ENCODE measurements around the gene ZCCHC24.

ZCCHC24 gene

DNA sequence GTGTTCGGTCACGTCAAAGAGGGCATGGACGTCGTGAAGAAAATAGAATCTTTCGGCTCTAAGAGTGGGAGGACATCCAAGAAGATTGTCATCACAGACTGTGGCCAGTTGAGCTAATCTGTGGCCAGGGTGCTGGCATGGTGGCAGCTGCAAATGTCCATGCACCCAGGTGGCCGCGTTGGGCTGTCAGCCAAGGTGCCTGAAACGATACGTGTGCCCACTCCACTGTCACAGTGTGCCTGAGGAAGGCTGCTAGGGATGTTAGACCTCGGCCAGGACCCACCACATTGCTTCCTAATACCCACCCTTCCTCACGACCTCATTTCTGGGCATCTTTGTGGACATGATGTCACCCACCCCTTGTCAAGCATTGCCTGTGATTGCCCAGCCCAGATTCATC is 91.7 kb downstream of the ZCCHC24 start:
- no peak for DNase-seq (ENCODE audit: low read depth)
- H3K4me3 ChIP-seq (ENCODE audit: low read depth, low read length) = no peak overlapping the region

DNA sequence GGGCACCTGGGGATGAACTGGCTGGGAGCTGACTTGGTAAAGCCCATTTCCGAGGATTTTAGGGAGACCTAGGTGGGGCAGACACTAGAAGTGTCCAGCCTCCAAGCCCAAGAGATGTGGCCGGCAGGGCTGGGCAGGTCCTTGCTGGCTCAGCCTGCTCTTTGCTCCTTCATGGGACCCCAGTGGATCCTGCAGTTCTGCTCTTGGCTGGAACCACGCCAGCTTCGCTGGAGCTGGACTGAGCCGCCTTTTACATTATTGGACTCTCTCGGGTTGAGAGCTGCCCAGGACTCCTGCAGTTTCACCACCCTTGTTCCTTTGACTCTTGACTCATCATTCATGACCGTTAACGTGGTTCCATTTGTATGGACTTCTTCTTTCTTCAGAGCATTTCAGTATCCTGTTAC is 92.4 kb downstream of the ZCCHC24 start:
- H3K4me3 ChIP-seq (ENCODE audit: low read depth, low read length) = no peak overlapping the region
- no peak for DNase-seq (ENCODE audit: low read depth)

DNA sequence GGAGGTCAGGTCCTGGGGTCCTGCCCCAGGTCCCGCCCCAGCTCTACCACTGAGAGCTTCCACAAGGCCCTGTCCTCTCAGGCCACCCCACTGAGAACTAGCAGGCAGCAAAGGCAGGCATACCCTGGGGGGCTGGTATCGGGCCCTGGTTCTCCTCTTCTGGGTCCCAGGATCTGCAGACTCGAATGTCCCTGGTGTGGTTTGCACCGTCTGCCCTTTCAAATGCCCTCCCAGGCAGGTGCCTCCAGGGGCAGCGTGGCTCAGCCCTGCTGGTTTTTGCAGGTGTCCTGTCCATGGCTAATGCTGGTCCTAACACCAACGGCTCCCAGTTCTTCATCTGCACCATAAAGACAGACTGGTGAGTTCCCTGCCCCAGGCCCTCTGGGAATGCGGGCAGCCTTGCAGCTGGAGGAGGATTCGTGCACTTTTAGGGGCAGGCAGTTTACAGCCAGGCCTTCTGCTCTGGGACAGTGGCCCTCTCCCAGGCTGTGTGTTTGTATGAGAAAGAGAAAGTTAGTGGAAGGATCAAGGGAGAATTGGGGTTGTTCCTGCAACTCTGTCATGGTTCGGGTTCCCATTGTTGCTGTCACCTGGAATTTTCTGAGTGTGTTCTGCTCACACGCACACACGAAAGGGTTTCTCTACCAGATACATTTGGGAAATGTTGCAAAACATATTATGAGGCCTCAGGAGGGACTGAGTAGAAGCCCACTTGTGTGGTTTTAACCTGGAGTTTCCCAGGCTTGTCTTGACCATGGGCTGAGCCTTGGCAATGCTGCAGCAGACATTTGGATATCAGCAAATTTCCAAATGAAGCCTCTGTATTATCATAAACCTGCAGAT is 93.2 kb downstream of the ZCCHC24 start:
- H3K4me3 ChIP-seq (ENCODE audit: low read depth, low read length) = no peak overlapping the region

DNA sequence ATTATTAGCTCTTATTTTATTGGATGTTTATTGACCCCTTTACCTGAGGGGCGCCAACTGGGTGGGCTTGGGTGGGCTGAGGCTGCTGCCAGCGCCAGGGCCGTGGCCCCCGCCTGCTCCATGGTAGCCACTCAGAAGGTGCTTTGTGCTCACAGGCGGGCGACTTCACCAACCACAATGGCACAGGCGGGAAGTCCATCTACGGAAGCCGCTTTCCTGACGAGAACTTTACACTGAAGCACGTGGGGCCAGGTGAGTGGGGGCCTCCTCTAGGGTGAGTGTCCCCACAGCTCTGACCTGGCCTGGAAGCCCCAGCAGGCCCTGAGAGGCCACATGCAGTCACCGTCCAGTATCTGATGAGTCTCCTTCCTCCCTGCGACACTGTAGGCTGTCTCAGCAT is 94.1 kb downstream of the ZCCHC24 start:
- no peak overlapping the region for H3K4me3 ChIP-seq (ENCODE audit: low read depth, low read length)
- DNase-seq (ENCODE audit: low read depth) = no peak

More for the DNA sequence above, 93.2 kb downstream of the ZCCHC24 start:
- DNase-seq (ENCODE audit: low read depth) = no peak

DNA sequence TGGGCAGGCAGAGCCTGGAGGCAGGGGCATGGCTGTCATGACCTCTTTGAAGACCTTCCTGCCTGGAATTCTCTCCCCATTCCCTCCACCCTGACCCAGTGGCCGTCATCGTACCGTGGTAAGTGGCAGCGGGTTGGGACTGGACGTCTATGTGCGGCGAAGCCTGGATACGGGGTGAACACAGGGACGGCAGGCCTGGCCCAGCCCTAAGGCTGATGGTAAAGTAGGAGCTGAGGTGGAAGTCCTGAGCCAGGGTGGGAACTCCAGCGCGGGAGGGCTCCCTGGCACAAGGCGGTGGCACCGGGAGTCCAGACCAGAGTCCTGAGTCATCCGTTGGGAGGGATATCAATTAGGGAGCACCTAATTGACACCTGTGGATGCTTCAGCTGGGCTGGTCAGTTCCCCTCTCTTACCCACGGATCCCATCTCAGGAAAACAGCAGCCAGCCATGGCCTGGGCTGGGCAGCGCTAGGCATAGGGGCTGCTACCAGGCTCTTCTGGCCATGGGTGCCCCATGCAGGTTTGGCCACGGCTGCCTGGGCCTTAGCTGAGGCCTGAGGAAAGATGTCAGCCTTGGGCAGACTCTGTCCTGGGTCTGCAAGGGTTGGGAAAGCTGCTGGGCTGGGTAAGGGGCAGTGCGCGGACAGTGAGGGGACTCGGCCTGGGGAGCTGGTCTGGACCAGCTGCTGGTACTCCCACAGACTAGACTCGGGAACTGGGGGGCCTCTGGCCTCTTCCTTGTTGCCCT is 94.8 kb downstream of the ZCCHC24 start:
- H3K4me3 ChIP-seq (ENCODE audit: low read depth, low read length) = no peak overlapping the region
- no peak for DNase-seq (ENCODE audit: low read depth)

DNA sequence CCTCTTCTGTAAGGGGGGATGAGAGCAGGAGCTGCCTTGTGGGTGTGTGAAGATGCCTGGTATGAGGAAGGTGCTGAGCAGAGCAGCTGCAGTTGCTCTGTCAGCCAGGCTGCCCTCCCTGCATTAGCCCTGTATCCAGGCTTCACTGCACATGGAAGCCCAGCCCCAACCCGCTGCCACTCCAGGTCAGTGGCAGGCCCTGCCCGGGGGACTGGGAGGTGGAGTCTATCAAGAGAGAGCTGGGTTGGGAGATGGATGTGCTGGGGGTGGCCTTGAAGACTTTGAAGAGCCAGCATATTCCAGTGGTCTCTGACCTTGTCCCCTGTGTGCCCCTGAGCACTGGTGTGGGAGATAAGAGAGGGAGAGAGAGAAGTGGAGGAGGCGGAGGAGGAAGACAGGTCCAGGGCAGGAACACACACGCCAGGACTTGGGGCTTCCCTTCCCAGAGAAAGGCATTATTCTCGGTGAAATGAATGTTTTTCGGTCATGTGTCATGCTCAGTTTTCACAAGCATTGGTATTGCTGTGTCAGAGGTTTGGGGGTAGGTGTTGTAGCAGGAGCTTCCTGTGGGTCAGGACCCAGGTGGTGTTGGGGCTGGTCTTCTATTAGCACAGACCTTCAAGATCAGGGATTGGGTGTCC is 95.5 kb downstream of the ZCCHC24 start:
- no peak for DNase-seq (ENCODE audit: low read depth)
- no peak overlapping the region for H3K4me3 ChIP-seq (ENCODE audit: low read depth, low read length)

DNA sequence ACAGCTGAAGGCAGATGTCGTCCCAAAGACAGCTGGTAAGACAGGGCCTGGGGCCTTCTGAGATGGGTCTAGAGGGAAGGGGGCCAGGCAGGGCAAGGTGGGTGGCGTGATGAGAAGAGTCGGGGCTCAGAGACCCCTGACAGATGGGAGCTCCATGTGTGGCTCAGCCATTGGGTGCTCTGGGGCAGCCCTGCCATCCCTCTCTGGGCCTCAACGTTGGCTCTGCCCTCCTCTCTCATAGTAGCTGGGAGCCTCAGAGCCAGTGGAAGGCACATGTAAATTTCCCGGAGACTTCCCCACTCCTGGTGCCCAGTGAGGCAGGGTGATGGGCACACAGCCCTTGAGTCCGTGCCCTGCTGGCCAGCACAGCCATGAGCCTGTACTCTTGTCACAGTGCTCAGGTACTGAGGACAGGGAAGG is 96.3 kb downstream of the ZCCHC24 start:
- H3K4me3 ChIP-seq (ENCODE audit: low read depth, low read length) = peak overlapping the region; percentile 74

DNA sequence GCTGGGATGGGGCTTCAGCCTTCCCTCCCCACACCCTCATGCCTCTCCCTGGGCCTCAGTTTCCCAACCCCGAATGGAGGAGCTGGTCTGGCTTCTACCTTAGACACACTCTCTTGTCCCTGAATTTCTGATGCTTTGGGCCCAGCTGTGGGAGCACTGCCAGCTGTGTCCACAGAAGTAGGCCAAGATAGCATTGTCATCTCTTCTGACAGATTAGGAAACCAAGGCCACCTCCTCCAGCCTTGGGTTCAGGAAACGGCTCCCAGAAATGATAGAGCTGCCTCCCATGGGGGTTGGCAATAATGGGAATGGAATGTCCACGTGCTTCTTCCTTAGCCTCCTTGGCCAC is 96.8 kb downstream of the ZCCHC24 start:
- DNase-seq (ENCODE audit: low read depth) = no peak
- peak overlapping the region; percentile 74 for H3K4me3 ChIP-seq (ENCODE audit: low read depth, low read length)

More for the DNA sequence above, 96.3 kb downstream of the ZCCHC24 start:
- no peak for DNase-seq (ENCODE audit: low read depth)

DNA sequence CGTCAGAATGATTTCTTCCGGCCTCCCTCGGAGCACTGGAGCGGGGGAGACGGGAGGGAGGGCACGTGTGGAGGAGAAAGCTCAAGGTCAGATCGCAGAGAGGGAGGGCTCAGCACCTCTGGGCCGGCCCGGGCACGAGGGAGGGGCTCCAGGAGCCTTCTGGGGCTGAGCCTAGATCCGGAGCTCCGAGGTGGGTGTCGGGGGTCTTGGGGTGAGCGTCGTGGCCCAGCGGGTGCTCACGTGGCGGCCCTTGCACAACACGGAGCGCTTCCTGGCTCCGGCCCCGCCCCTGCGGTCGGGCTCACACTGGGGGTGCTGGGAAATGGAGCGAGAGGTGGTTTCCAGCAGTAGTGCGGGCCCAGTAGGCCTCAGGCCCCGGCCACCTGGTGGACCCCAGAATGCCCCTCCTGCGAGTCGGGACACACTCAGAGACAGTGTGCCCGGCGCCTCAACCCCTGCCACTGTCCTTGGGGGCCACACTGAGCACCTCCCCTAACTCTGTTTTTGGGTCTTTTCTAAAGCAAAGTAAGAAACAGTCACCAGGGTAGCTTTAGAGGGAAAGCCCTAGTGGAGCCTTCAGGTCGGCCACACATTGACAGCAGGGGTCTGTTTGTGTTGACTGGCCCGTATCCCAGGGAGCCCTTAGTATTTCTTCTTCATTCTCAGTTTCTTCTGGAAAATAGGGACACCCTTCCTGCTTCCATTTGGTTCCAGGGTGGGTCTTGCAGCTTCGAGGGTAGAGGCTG is 97.4 kb downstream of the ZCCHC24 start:
- peak; percentile 38 for DNase-seq (ENCODE audit: low read depth)
- H3K4me3 ChIP-seq (ENCODE audit: low read depth, low read length) = peak overlapping the region; percentile 74

DNA sequence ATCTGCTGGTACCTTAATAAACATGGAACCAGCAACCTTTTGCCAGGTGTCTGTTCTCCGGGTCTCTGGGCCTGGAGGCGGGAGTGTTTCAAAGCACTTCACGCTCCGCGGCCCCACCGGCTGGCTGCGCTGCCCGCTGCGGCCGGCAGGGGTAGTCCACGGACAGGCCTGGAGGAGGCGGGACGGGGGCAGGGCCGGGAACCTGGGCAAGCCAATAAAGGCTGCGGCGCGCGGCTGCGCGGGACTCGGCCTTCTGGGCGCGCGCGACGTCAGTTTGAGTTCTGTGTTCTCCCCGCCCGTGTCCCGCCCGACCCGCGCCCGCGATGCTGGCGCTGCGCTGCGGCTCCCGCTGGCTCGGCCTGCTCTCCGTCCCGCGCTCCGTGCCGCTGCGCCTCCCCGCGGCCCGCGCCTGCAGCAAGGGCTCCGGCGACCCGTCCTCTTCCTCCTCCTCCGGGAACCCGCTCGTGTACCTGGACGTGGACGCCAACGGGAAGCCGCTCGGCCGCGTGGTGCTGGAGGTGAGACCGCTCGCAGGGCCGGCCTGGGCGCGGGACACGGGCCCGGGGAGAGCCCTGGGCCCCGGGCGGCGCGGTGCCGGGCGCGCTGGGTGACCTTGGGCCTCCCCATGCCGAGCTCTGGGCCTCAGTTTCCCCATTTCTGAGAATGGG is 98.1 kb downstream of the ZCCHC24 start, which contains the start of gene PPIF:
TSS of gene PPIF (plus strand) at position 244 of the 668 bp plus-strand sequence. CDS start at position 324, 80 bp downstream.
- peak within 1 kb of the TSS; percentile 74 for H3K4me3 ChIP-seq (ENCODE audit: low read depth, low read length)
- peak; percentile 69 for DNase-seq (ENCODE audit: low read depth)

DNA sequence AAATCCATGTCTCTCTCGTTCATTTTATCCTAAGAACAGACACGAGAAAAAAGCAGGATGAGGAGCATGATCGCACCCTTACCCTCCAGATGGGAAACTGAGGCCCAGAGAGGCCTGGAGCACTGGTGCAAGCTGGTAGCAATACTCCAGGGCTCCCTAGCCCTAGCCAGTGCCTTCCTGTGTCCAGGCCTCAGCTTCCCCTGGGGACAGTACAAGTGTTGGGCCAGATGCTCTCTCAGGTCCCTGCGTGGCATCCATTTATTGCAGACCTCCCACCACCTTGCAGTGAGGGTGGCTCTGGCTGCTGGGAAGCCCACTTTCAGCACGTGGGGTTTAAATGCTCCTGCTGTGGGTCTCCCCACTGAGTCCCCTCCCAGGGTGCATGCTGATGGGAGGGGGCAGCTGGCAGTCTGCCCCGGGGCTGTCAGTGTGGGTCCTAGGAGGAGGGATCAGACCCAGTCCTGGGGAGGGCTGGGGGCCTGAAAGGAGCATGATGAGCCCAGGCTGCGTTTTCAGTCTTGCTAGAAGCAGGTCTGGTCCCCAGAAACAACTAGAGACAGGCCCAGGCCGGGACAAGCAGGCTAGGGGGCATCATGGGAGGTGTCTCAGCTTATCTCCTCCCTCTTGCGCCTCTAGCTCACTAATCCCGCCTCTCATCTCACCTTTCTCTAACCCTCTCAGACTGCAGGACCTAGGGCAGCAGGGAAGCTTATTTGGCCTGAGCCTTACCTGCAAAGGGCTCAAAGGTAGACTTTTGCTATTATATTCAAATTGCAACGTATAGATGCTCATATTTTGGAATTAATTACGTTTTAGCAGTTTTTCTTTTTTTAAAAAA is 98.8 kb downstream of the ZCCHC24 start:
- H3K4me3 ChIP-seq (ENCODE audit: low read depth, low read length) = peak overlapping the region; percentile 8
- no peak for DNase-seq (ENCODE audit: low read depth)

DNA sequence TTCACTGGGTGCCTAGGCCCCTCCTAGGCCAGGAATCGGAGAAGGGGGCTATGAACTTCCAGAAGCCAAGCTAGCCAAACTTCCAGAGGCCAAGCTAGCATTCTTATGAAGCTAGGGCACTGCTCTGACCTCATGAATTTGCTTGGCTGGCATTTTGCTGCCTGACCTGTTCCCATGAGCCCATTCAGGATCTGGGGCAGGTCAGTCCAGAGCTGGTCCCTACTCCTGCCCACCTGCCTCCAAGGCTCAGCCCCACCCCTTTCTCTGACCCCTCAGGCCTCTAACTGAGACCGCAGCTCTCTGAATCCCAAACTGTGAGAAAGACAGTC is 99.4 kb downstream of the ZCCHC24 start:
- H3K4me3 ChIP-seq (ENCODE audit: low read depth, low read length) = no peak overlapping the region
- DNase-seq (ENCODE audit: low read depth) = no peak

DNA sequence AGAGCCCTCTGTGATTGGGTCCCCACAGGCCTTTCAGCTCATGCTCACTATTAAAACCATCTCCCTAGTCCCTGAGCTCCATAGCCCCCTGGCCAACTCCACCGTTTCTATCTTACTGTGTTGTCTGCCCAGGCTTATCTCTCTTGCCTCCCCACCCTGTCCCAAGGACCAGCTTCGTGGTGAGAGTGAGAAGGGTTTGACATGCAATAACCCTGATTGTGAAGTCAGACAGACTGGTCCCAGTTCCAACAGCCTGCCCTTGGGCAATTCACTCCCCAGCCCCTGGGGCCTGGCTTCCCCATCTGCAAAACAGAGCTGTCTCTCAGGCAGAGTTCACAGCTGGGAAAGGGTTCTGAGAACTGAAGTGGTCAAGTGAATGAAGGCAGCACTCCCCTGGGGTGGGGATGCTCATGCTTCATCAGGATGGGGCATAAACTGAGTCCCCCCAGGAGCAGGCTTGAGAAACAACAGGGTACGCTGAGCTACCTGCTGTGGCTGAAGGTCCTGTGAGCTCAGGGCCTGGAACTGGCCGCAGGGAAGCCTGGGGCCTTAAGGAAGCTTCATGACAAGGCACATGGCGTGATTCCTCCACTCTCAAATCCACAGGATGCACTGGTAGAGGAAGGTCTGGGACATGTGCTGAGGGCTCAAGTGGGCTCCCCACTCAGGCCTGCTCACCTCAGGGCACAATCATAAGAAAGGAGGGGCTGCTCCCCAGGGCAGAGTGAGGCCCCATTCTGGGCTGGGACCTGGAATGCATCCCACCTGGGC is 100.0 kb downstream of the ZCCHC24 start:
- no peak for DNase-seq (ENCODE audit: low read depth)
- no peak overlapping the region for H3K4me3 ChIP-seq (ENCODE audit: low read depth, low read length)

DNA sequence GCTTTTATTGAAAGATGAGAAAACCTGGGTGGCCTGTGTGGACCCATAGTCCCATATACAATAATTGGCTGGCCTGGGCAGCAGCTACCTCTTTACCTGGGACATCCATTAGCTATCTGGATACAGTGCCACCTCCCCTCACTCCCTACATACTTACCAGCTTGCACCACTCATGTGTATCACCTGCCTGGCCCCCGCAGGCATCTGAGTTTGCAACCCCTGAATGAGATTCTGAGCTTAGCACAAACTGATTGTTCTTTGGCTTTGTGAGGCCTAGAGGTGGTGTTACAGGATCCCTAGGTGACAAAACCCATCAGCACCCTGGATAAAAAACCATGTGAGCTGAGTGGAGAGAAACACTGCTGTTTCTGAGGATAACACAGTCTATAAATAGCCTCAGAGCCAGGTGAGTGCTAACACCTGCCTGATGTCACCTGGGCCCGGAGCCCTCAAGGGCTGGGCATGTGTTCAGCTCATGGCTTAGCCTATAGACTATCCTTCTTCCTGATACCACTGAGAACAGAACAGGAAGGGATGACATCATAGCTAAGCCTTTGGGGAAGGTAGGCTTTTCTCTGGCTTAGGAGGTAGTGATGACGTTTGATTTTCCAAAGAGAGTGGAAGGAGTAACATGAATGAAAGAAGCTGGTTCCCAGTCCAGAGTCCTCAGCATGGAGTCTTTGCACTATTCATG is 100.8 kb downstream of the ZCCHC24 start:
- H3K4me3 ChIP-seq (ENCODE audit: low read depth, low read length) = no peak overlapping the region
- no peak for DNase-seq (ENCODE audit: low read depth)

DNA sequence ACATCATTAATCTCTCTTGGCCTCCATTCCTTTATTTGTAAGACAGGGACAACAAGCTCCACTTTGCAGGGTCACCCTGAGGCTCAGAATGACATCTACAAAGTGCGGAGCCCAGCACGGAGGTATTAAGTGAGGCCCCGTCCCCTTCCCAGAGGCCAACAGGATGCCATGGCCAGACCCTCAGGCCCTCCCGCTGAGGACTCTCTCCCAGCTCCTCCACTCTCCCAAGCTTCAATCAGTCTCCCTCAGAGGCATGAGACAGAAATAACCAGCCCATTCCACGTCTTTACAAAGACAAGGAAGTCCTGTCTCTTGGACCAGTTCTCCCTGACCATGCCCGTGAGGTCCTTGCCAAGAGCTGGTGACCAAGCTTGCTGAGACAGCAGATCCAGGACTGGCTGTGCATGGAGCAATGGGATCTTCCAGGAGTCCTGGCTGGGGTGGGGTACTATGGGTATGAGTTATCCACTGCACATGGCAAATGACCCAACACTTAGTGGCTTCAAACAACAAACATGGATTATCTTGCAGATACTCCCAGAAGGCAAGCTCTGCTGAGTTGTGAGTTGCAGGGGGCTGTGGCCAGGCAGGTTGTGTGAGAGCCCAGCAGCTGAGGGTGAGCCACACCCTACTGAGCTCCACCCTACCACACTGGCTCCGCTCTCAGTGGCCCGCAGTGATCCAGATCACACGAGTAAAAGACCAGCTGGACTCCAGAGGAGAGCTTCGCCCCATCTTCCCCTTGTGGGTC is 102.4 kb downstream of the ZCCHC24 start:
- DNase-seq (ENCODE audit: low read depth) = no peak
- H3K4me3 ChIP-seq (ENCODE audit: low read depth, low read length) = no peak overlapping the region

DNA sequence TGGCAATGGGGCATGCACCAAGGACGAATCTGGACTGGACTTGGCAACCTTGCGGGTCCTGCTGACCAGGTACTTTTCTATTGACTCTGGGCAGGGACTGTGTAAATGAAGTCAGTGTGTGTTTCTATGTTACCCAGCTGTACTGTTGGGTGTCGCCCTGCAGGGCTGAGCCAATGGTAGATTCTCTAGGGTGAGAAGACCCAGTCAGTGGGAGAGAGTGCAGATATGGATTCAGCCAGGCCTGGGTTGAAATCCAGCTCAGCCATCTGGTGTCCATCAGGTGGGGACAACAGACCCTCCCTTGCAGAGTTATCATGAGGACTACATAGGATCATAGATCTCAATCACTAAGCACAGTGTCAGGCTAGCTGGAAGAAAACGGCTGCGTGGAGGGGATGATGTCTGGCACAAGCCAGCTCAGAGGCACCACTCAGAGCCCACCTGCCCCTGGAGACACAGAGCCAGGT is 103.1 kb downstream of the ZCCHC24 start:
- no peak overlapping the region for H3K4me3 ChIP-seq (ENCODE audit: low read depth, low read length)
- DNase-seq (ENCODE audit: low read depth) = no peak
